Measurements from ENCODE around the gene CDC42EP3.

Gene CDC42EP3

DNA sequence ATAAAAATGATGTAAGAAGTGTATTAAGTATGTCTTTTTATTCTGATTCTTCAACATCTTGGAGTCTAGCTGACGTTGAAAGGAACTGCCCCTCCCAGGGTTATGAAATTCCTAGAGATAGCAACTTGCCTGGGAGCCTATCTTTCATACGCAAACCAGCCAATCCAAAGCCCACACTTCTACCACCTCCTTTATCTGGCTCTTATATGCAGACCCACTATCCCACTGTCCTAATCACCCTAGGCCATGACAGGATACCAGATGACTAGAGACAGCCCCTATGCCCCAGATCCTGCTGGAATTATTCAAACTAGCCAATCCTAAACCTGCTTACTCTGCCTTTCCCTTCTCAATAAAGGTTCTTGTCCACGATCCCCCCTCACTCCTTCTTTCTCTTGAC lies 11.8 kb upstream of the CDC42EP3 start:
- FAIRE-seq: no peak

GRCh38 chr2:37682473-37682872 lies 11.0 kb upstream of the CDC42EP3 start:
- no peak for FAIRE-seq

- no peak for FAIRE-seq
Observed at GRCh38 chr2:37681587-37681986, 10.1 kb upstream of the CDC42EP3 start.

DNA sequence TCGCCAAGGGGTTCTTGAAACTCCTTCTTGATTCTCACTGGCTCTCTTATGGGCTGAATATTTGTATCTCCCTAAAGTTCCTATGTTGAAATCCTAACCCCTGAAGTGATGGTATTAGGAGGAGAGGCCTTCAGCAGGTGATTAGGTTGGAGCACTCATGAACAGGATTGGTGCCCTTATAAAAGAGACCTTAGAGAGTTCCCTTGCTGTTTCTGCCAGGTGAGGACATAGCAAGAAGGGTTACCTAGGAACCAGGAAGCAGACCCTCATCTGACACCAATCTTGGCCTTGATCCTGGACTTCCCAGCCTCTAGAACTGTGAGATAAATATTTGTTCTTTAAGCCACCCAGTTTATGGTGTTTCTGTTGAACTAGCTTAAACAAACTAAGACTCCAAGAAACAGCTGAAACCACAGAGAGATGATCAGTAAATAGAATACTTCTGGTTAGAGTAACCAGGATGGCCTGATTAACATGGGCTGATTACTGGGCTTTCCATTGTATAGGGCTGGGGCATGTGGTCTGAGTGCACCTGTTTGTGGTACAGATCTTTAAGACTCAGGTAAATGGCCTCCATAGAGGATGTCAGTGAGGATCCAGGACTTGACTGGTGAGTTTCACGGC lies 7.7 kb upstream of the CDC42EP3 start:
- no peak for FAIRE-seq

DNA sequence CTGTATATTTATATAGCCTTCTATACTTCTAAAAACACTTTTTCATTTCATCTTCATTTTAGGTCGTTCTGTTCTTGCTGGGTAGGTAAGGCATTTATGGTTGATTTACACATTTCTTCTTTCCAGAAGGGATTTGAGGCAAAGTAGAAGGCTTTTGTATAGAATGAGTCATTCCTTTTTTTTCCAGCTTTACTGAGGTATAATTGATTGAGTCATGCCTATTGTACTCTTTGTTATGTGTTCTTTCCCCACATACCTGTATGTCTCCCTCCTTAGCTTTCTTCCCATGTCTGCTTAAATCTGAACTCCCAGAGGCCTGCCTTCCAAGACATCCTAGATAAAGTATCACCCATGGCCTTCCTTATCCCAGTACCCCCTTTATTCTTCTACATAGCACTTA lies 4.8 kb upstream of the CDC42EP3 start:
- FAIRE-seq: no peak

DNA sequence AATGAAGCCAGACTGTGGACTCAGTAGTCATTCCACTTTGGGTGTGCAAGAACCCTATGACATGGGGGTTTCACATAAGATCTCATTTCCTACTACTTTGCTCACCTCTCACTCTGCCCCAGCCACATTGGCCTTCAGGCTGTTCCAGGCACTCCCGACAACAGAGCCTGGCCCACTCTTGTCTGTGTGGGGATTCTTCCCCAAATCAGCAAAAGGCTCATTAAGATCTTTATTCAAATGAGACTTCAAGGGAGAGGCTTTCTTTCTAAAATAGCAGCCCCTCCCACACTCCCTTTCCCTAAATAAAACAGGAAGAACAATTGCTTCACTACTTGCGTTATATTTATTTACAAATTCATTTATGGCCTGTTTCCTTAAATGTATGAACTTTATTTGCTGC lies 3.5 kb upstream of the CDC42EP3 start:
- FAIRE-seq: no peak

GRCh38 chr2:37672870-37673184 lies 1.4 kb upstream of the CDC42EP3 start:
- FAIRE-seq: no peak

DNA sequence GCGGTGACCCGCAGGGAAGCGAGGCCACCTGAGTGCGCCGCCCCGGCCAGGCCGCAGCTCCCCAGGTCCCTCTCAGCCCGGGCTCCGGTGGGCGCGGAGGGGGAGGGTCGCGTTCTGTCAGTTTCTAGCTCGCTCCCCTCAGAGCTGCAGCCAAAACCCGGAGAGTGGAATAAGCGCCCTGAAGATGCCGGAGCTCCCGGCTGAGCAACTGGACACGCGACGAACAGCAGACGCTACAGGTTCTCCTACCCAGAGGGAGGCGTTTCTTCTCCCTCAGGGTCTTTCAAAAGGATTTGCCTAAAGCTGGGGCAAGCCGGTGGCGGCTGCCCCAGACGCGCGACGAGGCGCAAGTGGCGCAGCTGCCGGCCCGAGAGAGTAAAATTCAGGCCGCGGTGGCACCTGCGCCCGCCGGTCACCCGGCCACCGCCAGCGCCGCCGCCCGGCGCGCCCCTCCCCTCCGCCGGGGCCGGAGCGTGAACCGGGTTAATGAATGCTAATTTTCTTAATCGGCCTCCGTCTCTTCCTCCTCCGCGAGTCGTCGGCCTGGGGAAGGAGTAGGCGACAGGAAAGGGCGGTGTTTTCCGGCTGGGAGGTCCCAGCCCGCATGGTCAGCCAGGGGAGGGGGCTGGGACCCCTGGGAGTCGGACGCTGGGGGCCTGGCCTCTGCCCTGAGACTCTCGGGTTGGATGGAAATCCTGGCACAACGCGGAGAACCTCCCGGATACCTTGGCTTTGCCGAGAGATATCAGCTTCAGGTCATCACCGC lies 845 bp upstream of the CDC42EP3 start:
- no peak for FAIRE-seq

GRCh38 chr2:37671816-37672103 lies 318 bp upstream of the CDC42EP3 start:
- no peak for FAIRE-seq

DNA sequence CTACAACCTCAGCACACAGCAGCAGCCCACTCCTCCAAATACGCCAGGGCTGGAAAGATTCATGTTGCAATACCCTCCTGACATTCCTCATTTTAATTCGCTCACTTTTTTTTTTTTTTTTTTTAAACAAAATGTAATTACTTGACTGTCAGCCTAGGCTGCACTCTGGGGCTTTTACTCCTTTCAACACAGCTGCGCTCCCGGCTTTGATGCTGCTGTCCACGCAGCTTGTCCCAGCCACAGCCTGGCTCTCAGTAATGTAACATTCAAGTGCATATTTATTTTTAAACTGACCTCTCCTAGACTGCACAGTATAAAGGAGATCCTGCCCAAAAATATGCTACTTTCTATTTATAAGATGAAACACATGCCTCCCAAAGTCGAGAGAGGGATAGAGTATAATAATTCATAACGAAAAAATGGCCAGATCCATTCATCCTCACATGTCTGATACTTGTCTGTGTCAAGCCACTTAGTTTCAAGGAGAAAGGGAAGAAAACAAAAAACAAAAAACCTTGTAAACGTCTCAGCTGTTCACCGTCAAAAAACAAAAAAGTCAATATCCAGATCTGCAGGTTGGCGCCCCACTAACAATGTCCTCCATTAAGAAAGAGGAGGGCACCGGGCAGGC lies 949 bp downstream of the CDC42EP3 start:
- FAIRE-seq: no peak

- no peak for FAIRE-seq
Observed at GRCh38 chr2:37669446-37669845, 2.0 kb downstream of the CDC42EP3 start.

- FAIRE-seq: no peak
Observed at GRCh38 chr2:37667704-37668103, 3.7 kb downstream of the CDC42EP3 start.

GRCh38 chr2:37666772-37667171 lies 4.7 kb downstream of the CDC42EP3 start:
- FAIRE-seq: no peak

GRCh38 chr2:37665604-37666362 lies 5.7 kb downstream of the CDC42EP3 start:
- no peak for FAIRE-seq

DNA sequence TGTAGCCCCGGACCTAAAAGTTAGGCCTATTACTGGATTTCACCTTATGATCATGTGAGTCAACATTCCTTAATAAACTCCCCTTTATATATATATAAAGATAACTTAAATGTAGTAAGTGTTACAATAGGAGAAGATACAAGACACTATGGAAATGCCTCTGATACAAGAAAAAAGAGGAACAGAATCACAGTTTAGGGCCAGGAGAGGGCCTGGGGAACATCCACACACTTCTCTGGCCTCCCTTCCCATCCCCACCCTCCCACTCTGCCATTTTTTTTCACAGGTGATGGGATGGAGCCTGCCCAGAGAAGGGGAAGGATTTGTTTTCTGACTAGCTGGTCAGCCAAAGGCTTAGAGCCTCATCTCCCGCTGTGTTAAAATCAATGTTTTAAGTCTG lies 6.4 kb downstream of the CDC42EP3 start:
- FAIRE-seq: no peak

DNA sequence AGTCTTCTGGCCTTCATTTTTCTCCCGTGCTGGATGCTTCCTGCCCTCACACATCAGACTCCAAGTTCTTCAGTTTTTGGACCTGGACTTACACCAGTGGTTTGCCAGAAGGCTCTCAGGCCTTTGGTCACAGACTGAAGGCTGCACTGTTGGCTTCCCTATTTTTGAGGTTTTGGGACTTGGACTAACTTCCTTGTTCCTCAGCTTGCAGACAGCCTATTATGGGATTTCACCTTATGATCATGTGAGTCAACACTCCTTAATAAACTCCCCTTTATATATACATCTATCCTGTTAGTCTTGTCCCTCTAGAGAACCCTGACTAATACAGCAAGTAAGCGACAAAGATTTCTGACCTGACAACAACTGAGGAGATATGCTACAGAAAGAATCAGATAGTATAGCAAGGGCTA lies 7.2 kb downstream of the CDC42EP3 start:
- no peak for FAIRE-seq

GRCh38 chr2:37663390-37663789 lies 8.1 kb downstream of the CDC42EP3 start:
- no peak for FAIRE-seq

- FAIRE-seq: no peak
Observed at GRCh38 chr2:37659723-37660122, 11.7 kb downstream of the CDC42EP3 start.

DNA sequence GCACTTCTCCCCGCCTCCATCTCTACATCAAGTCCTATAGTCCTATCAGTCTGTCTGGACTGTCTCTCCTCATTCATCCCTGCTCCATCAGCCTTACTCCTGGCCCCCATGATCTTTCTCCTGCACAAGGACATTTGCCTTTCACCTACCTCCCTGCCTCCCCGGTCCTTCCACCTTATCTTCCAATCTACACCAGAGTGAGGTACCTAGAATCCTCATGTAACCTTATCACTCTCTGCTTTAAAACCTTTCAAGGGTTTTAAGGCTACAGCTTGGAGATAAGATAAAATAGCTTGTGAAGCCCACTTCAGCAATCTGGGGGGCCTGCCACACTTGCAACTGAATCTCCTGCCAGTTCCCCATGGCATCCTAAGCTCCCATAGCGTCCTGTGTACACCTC lies 12.8 kb downstream of the CDC42EP3 start:
- FAIRE-seq: no peak

- no peak for FAIRE-seq
Observed at GRCh38 chr2:37657471-37657870, 14.0 kb downstream of the CDC42EP3 start.

DNA sequence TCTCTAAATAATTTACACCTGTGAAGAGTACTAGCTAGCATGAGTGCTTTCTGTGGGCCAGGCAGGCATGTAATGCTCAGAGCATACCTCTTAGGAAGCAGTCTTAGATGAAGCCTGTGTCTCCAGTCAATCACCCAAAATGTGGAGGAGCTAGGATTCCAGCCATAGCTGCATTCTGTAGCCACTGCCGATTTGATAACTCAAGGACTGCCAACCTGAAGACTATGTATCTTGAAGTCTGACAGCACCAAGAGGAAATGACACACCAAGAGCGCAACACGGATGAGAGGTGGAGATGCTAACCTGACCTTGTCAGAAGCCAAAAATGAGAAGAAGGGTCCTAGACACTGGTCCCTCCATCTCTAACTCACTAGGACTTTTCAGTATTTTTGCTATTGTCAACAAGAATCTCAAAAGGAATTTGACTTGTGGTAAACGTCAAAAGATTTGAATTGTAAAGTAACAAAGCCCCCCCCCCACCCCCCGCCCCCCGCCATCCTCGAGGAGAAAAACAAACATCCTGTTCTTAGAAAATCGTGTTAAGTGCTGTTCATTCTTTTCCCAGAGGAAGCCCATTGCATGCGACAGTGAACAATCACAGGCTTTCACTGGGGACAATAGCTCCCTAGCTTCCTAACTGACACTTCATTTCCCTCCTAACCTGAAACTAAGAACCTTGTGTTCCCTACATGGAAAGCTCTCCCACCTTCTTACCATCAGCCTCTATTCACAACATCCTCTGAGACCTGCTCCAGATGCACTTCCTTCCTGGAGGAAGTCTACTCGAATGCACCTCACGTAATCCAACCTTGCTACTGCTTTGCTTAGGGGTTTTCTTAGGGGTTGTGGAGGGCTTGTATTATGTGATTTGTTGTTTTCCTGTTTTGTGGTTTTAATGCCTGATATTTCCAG lies 14.7 kb downstream of the CDC42EP3 start:
- no peak for FAIRE-seq

DNA sequence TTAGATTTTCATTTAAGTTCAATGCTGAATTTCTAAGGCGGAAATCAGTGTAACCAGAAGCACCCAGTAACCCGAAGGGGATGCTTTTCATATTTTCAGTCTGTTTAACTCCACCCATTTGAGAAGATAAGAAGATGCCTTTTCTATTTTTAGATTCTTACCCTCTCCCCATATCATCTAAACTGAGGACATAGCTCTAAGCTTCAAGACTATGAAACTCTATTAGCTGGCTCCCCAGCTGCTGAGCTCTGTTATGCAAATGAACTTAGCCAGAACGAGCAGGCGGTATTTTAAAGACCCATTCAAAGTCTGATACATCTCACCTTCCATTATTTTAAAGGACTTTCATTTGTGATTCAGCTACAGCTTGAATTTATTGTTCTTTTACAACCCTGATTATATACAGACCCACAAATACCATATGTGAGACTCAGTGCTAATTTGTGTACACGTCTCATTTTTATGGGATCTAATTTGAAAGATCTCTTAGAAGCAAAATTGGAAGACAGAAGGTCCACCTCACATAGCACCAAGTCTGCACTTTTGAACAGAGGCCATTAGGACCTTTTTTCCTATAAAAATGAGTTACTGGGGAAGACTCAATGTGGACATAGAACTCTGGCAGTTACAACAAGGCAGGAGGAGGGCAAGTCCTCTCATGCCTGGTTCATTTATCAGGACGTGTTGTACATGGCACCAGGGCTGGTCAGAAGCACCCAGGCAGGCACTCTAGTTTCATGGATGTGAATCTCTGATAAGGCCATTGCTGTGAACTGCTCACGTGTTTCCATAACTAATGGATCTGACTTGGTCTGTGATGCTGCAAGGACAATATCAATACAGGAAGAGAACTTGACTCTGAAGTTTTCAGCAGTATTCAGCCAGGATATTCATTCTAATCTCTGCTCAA lies 16.3 kb downstream of the CDC42EP3 start:
- no peak for FAIRE-seq
